ENCODE measurements around the gene NINJ2. TPM values are rescaled to one million over a fixed set of nuclear protein-coding genes. Genes with fewer than 3 reads are reported as not detected.

Gene NINJ2
- total RNA-seq, 4 donors from 2014 or later: 3.8 to 8.3 (median 5.2) TPM; not detected in 1

DNA sequence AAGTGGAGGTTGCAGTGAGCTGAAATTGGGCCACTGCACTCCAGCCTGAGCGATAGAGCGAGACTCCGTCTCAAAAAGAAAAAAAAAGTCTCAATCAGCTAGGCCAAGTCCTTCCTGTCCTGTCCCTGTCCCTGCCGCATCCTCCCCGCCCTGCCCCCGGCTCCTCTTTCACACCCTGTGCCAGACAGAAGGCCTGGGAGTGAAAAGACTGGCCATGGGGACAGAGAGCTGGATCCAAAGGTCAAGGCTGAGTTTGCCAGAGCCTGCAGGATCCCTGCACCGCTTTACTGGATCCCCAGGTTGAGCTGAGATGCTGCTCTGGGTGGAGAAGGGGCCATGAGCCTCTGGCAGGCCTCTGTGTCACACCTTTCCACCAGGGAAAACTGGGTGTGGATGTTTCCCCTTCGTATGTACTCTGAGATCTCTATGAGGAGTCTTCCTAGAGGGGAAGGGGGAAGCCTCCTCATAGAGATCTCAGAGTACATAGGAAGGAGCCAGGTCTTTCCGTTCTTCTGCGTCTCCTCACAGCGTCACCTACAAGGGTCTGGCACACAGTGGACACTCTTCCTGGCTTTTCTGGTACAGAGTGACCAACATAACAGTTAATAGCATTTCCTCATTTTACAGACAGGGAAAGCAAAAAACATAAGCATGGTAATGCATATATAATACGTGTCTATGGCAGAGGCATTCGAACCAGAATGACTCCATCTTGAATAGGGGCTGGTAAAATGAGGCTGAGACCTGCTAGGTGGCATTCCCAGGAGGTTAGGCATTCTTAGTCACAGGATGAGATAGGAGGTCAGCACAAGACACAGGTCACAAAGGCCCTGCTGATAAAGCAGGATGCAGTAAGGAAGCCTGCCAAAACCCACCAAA, 35.1 kb downstream of the NINJ2 start:
- H3K36me3 ChIP-seq: no peaks in the 10 kb centered on the region
- no peak overlapping the region for H3K4me3 ChIP-seq
- no peaks in the 10 kb centered on the region for H3K27me3 ChIP-seq
- H3K4me1 ChIP-seq: peaks cover 0 to 10% (median 0%) of the 10 kb centered on the region in 4 donors
- TF ChIP-seq, protein P1, sequence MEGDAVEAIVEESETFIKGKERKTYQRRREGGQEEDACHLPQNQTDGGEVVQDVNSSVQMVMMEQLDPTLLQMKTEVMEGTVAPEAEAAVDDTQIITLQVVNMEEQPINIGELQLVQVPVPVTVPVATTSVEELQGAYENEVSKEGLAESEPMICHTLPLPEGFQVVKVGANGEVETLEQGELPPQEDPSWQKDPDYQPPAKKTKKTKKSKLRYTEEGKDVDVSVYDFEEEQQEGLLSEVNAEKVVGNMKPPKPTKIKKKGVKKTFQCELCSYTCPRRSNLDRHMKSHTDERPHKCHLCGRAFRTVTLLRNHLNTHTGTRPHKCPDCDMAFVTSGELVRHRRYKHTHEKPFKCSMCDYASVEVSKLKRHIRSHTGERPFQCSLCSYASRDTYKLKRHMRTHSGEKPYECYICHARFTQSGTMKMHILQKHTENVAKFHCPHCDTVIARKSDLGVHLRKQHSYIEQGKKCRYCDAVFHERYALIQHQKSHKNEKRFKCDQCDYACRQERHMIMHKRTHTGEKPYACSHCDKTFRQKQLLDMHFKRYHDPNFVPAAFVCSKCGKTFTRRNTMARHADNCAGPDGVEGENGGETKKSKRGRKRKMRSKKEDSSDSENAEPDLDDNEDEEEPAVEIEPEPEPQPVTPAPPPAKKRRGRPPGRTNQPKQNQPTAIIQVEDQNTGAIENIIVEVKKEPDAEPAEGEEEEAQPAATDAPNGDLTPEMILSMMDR (IDR thresholded peaks at IDR 0.05): no peak
- TF ChIP-seq POLR2A (IDR thresholded peaks at IDR 0.05): no peak
- DNase-seq: no peak
- no peak overlapping the region for H3K27ac ChIP-seq
- H3K9me3 ChIP-seq: no peaks in the 10 kb centered on the region

DNA sequence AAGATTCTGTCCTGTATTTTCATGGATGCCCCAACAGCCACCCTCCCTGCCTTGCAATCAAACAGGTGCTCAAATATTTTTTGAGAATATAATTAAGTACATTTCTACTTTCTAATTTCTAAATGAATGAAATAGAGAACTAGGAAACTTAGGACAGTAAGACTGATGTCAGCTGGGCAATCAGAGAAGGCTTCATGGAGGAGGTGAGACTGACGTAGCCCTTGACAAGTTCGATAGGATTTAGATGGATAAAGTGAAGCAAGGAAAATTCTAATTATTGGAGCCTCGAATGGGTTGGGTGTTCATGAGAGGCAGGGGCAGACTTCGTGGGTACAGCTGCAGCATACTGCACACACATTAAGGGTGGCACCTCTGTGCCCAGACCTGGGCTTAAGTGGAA, 36.0 kb downstream of the NINJ2 start:
- H3K36me3 ChIP-seq: no peaks in the 10 kb centered on the region
- no peak overlapping the region for H3K27ac ChIP-seq
- no peak overlapping the region for H3K4me3 ChIP-seq
- H3K9me3 ChIP-seq: no peaks in the 10 kb centered on the region
- H3K27me3 ChIP-seq: no peaks in the 10 kb centered on the region
- no peak for DNase-seq
- TF ChIP-seq, protein P1 (IDR thresholded peaks at IDR 0.05): no peak
- no peak for TF ChIP-seq POLR2A (IDR thresholded peaks at IDR 0.05)
- peaks cover 0 to 2% (median 0%) of the 10 kb centered on the region in 4 donors for H3K4me1 ChIP-seq

DNA sequence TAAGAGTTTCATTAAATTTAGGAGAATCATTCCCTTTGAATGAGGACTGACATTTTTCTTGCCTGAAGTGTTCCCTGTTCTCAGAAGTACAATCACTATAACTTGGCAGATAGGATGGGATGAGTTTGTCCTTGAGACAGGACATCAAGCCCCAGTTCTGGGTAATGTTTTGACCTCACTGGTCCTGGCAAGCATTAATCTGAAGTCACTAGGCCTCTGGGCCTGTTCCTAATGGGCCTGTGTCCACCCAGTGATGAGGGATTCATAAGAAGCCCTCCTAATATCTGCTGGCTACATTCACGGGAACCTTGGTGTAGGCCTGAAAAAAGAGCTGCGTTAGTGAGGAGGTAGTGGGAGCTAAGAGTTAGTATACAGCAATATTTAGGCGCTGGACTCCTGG, 37.2 kb downstream of the NINJ2 start:
- Histone ChIP-seq H3K27ac (no peak overlapping the region), H3K4me1 (no peaks in the 10 kb centered on the region), H3K9me3 (no peaks in the 10 kb centered on the region), H3K27me3 (no peaks in the 10 kb centered on the region), H3K36me3 (no peaks in the 10 kb centered on the region), H3K4me3 (no peak overlapping the region)
- TF ChIP-seq POLR2A (IDR thresholded peaks at IDR 0.05): no peak
- TF ChIP-seq, protein P1 (IDR thresholded peaks at IDR 0.05): no peak
- no peak for DNase-seq

DNA sequence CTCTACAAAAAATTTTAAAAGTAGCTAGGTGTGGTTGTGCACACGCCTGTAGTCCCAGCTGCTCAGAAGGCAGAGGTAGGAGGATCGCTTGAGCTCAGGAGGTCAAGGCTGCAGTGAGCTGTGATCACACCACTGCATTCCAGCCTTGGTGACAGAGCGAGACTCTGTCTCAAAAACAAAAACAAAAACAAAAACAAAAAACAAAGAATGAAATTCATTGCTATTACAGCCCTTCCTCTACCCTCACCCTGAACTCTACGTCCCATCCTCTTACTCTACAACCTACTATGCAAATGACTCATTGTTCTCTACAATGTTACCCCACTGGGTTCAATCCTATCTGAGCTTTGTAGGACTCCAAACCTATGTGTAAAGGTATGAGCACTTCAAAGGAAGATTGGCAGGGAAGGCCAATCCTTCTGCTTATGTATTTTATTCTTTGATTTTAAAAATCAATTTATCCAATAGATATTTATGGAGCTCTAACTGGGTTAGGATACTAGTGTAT, 39.3 kb downstream of the NINJ2 start:
- no peak overlapping the region for H3K4me3 ChIP-seq
- TF ChIP-seq, protein P1 (IDR thresholded peaks at IDR 0.05): no peak
- no peak for TF ChIP-seq POLR2A (IDR thresholded peaks at IDR 0.05)
- no peaks in the 10 kb centered on the region for H3K4me1 ChIP-seq
- DNase-seq: no peak
- no peaks in the 10 kb centered on the region for H3K36me3 ChIP-seq
- H3K9me3 ChIP-seq: no peaks in the 10 kb centered on the region
- no peaks in the 10 kb centered on the region for H3K27me3 ChIP-seq
- no peak overlapping the region for H3K27ac ChIP-seq

DNA sequence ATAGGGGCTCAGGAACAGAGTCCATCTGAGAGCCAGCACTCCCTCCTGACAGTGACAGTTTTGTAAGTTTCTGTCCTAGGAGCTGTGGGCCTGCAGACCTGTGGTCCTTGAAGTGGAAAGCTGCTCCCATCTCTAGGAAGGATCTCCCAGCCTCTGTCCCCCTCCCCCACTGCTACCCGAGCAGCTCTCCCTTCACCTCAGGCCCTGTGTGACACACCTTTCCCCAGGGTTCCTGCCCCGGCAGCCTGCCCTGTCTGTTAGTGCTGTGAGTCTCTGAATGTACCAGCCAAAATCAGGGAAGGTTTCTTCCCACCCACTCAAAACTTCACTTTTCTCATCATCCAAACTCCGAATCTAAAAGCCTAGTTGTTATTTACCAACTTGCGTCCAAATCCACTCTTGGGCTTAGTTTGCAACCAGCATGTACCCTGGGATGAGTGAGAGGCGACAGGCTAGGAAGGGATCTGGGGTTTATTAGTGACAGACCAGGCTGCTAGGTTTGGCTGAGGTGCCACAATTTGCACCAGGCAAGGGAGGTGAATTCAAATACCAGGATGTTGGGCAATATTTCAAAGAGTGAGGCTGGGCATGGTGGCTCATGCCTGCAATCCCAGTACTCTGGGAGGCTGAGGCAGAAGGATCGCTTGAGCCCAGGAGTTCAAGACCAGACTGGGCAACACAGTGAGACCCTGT, 39.9 kb downstream of the NINJ2 start:
- DNase-seq: no peak
- no peaks in the 10 kb centered on the region for H3K9me3 ChIP-seq
- H3K4me1 ChIP-seq: no peaks in the 10 kb centered on the region
- H3K27ac ChIP-seq: no peak overlapping the region
- H3K36me3 ChIP-seq: no peaks in the 10 kb centered on the region
- no peak for TF ChIP-seq POLR2A (IDR thresholded peaks at IDR 0.05)
- TF ChIP-seq, protein P1 (IDR thresholded peaks at IDR 0.05): no peak
- no peak overlapping the region for H3K4me3 ChIP-seq
- no peaks in the 10 kb centered on the region for H3K27me3 ChIP-seq
